Sciatic nerve (tissue), 2 donors: ENCODE measurements around the gene AZGP1. TPM values are rescaled to one million over a fixed set of nuclear protein-coding genes. Genes with fewer than 3 reads are reported as not detected.
"Not testable (repeated sequence)": the region's sequence is repeated elsewhere in the genome, so short reads cannot be mapped to it uniquely, and the experiment has no call there.

Experiments
- ATAC-seq: fragments of 200-7000 bp; cut with Tn5 transposase; one replicate; pipeline ENCODE4 v1.9.1; 2020; ENCODE audit warnings: mild to moderate bottlenecking, moderate library complexity
- DNase-seq: peaks from one replicate; pipeline ENCODE4 v3.0.0-alpha.2; 2020; ENCODE audit warnings: low spot score
- intact Hi-C: fragments of 100-400 bp; cut with DNase I; formaldehyde crosslinking; loops from one replicate; pipeline ENCODE4 v1.14.2; 2022
- total RNA-seq: library from RNA; stranded (reverse); fragmentation: NEBNext Ultra II Directional; extraction: Animal tissue kit (Norgen Biotek cat#: 25700); gene quantifications from one replicate; pipeline ENCODE4 v1.2.1, GENCODE V29; 2021
- donor health status: DM: no; HTN: no; CAD: no.
- donor health status: DM: no; HTN: no; CAD: no.

AZGP1 gene
- total RNA-seq, 1 donor from 2014 or later = 120 TPM

DNA sequence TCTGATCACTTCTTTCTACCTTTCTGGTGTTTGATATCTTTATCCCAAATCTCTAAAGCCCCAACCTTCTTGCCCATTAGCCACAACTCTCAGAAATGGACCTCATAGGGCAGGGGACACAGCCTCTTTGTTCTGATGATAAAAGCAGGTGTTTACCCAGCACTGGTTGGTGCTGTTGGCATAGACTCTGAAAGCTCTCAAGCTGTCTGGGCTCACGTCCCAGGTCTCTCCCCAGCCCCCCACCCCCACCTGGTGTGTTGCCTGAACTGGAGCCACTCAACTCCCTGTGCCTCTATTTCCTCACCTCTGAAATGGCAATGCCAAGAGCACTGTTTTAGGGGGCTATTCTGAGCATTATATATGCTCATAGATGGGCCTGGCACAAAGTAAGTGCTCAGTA lies 6.0 kb downstream of the AZGP1 start:
- intact Hi-C loops, ATAC-seq, DNase-seq: not testable (repeated sequence)

DNA sequence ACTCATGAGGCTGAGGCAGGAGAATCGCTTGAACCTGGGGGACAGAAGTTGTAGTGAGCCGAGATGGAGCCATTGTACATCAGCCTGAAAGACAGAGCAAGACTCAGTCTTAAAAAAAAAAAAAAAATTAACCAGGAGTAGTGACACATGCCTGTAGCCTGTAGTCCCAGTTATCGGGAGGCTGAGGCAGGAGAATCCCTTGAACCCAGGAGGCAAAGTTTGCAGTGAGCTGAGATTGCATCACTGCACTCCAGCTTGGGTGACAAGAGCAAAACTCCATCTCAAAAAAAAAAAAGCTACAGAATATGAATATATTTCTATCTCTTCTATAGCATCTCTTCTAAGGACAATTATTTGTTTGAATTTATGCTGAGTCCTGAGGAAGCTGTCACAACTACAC lies 6.5 kb downstream of the AZGP1 start:
- intact Hi-C loops = no loop called here
- DNase-seq (no peak), ATAC-seq (no peak)

DNA sequence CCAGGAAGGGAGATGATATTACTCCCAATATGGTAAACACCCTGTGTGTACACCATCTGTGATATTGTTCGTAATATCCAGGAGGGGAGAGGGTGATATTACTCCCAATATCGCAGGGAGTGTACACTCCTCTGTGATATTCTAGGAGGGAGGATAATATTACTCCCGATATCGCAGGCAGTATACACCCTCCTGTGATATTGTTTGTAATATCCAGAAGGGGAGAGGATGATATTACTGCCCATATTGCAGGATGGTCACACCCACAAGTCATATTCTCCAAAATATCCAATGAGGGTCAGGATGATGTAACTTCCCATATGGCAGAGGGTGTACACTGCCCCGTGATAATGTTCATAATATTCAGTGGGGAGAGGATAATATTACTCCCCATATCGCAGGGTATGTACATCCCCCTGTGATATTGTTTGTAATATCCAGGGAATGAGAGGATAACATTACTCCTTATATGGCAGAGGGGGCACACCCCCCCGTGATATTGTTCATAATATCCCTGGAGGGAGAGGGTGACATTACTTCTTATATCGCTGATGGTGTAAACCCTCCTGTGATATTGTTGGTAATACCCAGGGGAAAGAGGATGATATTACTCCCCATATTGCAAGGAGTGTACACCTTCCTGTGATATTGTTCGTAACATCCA lies 17.1 kb downstream of the AZGP1 start:
- intact Hi-C loops = no loop called here
- DNase-seq = no peak
- ATAC-seq = no peak

DNA sequence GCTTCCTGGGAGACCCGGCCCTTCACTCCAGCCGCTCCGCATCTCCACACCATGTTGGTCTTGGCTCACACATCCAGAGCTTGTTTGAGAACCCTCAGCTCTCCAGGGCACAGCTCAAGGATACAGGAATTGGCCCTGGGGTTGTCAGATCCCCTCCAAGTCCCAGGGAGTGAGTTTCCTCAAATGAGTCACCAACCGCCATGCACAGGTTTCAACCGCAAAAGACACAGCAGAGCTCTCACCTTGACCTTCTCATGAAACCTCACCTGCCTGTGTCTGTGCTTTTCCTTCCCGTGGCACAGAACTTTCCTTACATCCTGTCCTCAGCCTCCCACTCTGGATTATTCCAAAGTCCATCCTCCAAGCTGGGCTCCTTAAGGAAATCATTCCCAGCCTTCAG lies 20.6 kb downstream of the AZGP1 start:
- ATAC-seq = no peak
- no peak for DNase-seq
- intact Hi-C loops = no loop called here

DNA sequence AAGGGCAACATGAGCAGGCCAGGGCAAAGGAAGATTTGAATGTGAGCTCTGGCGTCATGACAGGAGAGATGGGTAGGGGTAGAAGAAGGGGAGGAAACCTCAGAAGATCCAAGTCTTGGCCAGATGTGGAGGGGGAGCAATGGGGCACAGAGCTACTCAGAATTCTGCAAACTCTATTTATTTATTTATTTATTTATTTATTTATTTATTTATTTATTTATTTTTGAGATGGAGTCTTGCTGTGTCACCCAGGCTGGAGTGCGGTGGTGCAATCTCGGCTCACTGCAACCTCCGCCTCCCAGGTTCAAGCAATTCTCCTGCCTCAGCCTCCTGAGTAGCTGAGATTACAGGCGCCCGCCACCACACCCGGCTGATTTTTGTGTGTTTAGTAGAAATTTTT lies 21.2 kb downstream of the AZGP1 start:
- ATAC-seq, DNase-seq, intact Hi-C loops: not testable (repeated sequence)

DNA sequence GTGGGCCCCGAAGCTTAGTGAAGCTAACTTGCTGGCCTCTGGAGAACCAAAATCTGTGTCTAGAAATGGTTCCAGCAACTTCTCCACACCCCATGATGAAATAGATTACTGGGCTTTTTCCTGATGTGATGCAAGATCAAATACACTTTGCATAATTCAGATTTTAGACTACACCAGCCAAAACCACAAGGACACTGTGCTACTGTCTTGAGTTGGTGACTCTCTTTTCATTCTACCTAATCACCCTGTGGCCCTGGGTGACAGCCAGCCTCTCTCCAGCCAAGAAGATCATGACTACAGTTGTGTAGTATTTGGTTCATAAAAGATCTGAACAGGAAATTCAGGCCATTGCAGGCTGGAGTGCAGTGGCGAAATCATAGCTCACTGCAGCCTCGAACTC lies 22.2 kb downstream of the AZGP1 start:
- ATAC-seq (peak; percentile 61), DNase-seq (no peak)
- intact Hi-C loops = no loop called here

DNA sequence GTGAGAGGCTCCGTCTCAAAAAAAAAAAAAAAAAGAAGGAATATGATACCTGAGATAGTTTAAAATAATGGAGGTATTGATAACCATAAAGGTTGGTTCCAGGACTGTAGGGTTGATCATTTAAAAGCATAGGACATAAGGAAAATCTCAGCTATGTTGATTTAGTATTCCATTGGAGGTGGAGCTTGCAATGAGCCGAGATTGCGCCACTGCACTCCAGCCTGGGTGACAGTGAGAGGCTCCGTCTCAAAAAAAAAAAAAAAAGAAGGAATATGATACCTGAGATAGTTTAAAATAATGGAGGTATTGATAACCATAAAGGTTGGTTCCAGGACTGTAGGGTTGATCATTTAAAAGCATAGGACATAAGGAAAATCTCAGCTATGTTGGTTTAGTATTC lies 23.2 kb downstream of the AZGP1 start:
- DNase-seq, intact Hi-C loops, ATAC-seq: not testable (repeated sequence)

DNA sequence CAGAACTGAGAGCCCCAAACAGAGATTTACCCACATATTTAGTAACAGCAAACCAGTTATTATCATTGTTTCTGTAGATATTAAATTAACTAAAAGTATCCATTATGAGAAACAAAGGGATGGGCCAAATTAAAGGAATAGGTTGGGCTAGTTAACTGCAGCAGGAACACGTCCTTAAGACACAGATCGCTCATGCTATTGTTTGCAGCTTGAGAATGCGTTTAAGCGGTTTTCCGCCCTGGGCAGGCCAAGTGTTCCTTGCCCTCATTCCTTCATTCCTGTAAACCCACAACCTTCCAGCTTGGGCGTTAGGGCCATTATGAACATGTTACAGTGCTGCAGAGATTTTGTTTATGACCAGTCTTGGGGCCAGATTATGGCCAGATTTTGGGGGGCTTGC lies 25.0 kb downstream of the AZGP1 start:
- intact Hi-C loops, DNase-seq, ATAC-seq: not testable (repeated sequence)

DNA sequence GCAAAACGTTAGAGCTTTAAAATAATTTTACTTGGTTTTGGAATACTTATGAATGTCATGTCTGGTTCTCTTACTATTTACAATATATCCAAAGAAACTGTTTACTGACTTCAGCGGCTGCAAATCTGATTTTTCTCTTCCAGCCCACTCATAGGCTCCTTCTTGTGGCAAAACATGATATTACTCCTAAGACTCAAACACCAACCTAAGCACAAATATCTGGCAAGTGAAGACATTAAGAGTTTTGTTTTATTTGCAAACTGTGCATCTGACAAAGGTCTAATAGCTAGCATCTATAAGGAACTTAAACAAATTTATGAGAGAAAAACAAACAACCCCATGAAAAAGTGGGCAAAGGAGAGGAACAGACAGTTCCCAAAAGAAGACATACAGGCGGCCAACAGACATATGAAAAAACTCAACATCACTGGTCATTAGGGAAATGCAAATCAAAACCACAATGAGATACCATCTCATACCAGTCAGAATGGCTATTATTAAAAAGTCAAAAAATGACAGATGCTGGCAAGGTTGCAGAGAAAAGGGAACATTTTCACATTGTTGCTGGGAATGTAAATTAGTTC lies 26.1 kb downstream of the AZGP1 start:
- intact Hi-C loops = no loop called here
- ATAC-seq (no peak), DNase-seq (no peak)

DNA sequence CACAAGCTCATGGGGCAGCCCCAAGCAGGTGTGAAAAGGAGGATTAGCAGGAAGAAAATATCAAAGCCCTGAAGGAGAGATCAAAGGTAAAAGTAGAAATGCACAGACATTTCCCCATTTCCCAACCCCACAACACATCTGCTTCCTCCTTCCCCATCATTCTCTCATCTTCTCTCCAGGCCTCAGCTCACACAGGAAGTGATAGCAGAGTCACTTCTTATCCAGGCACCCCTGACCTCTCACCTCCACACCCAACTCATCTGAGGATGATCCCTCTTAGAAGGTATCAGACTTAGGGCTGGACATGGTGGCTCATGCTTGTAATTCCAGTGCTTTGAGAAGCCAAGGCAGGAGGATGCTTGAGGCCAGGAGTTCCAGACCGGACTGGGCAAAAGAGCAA lies 28.2 kb downstream of the AZGP1 start:
- intact Hi-C loops = no loop called here
- DNase-seq (no peak), ATAC-seq (no peak)

DNA sequence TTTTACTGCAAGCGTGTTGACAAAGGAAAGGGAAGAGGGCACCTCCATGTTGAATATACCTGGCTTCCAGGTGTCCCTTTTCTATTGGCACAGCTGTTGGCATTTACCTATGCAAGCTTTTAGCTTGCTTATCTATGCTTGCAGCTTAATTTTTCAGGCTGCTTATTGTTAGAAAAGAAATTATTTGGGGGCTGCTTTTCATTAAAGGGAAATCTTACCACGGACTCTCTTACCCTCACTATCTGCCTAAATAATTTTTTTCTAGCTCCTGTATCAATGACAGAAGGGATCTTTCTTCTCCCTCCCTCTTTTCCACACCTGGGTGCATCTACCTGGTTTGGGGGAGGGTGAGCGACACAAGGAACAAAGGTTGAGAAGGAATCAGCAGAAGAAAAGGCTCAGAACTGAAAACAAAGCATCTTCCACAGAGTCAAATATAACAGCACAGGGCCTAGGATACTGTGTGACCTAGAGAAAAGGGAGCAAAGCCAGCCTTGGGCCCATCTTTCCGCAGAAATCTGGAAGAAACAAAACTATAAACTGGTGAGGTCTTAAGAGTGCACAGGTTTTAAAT lies 31.2 kb downstream of the AZGP1 start:
- DNase-seq (no peak), ATAC-seq (no peak)
- intact Hi-C loops = no loop called here

DNA sequence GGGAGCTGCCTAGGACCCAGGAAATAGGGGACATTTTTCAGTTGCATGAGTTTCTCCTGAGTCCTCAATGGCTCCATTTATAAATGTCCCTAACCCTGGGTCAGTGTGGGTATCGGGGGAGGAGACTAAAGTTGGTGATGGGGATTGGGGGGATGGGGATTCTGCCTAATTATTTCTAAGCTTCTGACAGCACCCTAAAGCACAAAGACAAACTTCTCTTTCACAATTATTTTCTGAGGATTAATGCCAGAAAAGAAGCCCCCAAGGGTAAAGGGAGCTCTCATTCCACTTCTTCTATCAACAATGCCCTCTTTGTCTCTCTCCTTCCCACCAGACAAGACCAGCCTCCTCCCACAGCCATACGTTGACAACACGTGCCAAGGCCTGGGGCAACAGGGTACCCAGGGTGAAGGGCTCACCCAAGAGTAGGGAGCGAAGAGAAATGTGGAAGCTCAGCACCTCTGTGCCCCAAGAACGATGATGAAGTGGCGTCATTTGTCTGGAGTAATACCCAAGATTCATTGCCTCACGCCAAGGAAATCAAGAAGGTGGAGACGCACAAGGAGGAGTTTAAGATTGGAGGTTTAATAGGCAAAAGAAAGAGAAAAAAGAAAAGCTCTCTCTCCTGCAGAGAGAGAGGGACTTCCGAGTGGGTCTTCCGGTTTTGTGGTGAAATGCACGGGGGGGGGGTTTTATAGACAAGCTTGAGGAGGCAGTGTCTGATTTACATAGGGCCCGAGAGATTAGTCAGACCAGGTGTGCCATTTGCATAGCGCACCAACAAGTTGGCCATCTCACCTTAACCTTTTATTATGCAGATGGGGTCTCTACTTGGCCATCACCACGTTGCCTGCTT lies 32.0 kb downstream of the AZGP1 start:
- DNase-seq = no peak
- peak; percentile 74 for ATAC-seq
- intact Hi-C loops = no loop called here

DNA sequence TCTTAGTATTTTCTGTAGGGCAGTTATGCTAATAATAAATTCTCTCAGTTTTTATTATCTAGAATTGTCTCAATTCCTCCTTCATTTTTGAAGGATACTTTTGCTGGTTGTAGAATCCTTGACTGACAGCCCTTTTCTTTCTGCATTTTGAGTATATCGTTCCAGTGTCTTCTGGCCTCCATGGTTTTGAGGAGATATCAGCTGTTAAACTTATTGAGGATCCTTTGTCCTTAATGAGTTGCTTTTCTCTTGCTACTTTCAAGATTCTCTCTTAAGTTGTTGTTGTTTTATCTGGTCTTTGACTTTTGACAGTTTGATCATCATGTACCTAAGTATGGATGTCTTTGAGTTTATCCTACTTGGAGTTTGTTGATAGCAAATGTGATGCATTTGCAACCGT lies 37.5 kb downstream of the AZGP1 start:
- DNase-seq (no peak), ATAC-seq (no peak)
- intact Hi-C loops = no loop called here

DNA sequence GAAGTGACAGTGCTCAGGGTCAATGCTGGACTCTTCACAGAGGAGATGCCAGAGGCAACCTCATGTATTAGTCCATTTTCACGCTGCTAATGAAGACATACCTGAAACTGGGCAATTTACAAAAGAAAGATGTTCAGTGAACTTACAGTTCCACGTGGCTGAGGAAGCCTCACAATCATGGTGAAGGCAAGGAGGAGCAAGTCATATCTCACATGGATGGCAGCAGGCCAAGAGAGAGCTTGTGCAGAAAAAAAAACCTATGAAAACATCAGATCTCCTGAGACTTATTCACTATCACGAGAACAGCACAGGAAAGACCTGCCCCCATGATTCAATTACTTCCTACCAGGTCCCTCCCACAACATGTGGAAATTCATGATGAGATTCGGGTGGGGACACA lies 40.8 kb downstream of the AZGP1 start:
- ATAC-seq, DNase-seq, intact Hi-C loops: not testable (repeated sequence)

DNA sequence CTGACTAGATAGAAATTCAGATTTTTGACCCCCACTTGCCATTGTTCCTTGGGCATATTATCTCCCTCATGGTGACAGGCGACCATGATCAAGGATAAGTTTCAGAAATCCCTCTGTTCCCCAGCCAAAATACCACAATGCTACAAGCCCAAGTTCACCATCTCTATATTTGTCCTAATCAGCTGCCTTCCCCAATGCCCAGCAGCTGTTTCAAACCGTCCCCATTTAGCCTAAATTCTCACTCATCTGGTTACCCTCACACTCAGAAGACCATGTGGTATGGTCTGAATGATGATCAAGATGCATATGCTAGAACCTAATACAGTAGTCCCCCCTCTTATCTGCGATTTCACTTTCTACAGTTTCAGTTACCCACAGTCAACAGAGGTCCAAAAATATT lies 45.5 kb downstream of the AZGP1 start:
- no peak for DNase-seq
- intact Hi-C loops = no loop called here
- ATAC-seq = no peak

DNA sequence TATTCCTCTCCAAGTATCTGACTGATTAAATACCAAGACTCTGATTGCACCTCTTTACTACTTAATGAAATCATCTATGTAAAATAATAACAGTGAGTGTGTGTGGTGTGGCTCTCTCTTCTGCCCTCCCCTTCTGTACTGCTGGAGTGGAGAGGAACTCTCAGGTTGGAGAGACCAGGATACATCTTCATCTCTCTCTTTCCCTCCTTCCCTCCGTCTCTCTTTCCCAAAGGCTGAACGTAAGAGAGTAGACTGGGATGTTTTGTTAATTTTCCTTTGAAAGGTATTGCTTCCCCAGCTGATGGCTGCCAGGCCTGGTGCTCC lies 46.1 kb downstream of the AZGP1 start:
- intact Hi-C loops = no loop called here
- no peak for ATAC-seq

DNA sequence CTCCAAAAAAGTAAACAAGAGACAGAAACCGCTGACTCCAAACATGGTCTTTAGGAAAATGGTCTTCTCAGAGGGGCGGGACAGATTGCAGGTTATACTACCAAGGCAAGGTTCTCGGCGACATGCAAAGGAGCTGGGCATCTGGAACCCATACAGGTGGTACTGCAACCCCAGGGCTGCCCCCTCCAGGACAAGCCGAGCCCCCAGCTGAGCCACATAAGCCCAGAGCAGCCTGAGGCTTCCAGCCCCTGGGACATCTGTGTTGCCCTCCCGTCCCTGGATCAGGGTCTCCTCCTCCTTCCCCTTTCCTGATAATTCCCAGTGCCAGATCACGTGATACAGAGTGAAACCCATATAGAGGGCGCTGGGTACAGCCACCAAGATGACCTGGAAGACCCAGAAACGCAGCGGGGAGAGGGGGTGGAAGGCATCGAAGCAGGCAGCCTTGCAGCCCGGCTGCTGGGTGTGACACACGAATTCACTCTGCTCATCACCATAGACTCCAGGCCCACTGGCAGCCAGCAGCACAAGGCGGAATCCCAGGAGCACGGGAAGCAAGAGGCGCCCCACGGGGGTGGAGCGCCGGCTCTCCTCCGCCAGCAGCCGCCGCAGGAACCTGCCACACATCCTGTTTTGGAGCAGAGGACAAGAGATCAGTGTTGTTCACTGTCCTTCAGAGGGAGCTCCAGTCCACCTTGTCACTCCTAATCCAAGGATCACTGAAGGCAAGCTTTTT lies 46.7 kb downstream of the AZGP1 start, which contains the start of gene GJC3:
Gene GJC3, minus strand, starts transcription at position 627 of the 736 bp plus-strand sequence. Its CDS starts 0 bp downstream, at position 627.
- intact Hi-C loops = no loop called here
- ATAC-seq = peak; percentile 76
- DNase-seq = peak; percentile 63

More for the DNA sequence above, 46.1 kb downstream of the AZGP1 start:
- no peak for DNase-seq

DNA sequence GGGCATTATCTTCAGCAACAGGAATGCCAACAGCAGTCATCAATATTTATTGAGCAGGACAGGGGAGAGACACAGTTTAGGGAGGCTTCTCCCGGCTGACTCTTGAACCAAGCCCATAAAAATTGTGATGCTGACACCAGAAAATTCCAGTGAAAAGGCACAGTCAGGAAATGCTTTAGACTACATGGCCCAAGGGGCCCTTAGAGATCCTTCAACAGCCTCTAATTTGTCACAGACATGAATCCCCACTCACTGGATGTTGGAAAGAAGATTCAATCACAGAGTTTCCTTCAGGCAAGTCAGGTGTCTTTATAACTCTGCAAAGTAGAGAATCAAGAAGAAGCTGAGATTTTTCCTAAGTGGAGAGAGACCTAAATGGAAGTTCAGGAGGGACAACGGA lies 47.6 kb downstream of the AZGP1 start:
- DNase-seq = no peak
- no peak for ATAC-seq
- intact Hi-C loops = no loop called here

DNA sequence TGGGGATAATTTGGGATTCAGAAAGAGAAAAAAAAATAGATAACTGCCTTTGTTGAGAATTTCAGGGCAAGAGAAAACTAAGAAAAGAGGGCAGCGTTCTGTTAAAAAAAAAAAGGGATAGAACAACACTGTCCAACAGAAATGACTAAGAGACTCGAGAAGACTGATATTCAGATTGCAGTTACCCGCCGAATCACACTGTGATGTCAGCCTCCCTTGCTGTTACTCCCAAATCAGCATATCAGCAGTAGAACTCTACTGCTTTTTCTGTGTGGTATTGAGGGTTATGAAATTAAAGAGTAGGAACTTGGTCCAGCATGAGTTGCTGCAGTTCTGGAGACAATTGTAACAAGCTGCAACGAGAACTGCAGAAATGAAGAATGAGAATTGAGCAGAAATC lies 48.3 kb downstream of the AZGP1 start:
- intact Hi-C loops = no loop called here

More for the DNA sequence above, 48.3 kb downstream of the AZGP1 start:
- DNase-seq = no peak
- no peak for ATAC-seq
